Adipose tissue (tissue), 3 donors: ENCODE measurements around the gene CADPS. TPM values are rescaled to one million over a fixed set of nuclear protein-coding genes. Genes with fewer than 3 reads are reported as not detected.

Source experiments
- H3K27ac ChIP-seq: one replicate; pipeline ENCODE4 v1.5.1; 2013; ENCODE audit warnings: low read depth, low read length
- WGBS, 3 donors: extraction: QIAGEN DNeasy Blood & Tissue Kit; methylation state at CpG; one replicate each; pipeline ENCODE4 v1.1.7; 2013; 5-methylcytosine and 5-hydroxymethylcytosine counted together
- polyA plus RNA-seq, 3 donors: library from polyadenylated mRNA; stranded (reverse); fragments of 200-250 nt; gene quantifications; one replicate each; pipeline ENCODE4 v1.2.3, GENCODE V29; 2013
- donor health status: healthy with polysubstance abuse.
- donor health status: Bipolar disorder and iron deficiency.
- donor health status: healthy.

CADPS gene
- polyA plus RNA-seq, 3 donors, result 0.04 to 10.5 TPM; not detected in 1

DNA sequence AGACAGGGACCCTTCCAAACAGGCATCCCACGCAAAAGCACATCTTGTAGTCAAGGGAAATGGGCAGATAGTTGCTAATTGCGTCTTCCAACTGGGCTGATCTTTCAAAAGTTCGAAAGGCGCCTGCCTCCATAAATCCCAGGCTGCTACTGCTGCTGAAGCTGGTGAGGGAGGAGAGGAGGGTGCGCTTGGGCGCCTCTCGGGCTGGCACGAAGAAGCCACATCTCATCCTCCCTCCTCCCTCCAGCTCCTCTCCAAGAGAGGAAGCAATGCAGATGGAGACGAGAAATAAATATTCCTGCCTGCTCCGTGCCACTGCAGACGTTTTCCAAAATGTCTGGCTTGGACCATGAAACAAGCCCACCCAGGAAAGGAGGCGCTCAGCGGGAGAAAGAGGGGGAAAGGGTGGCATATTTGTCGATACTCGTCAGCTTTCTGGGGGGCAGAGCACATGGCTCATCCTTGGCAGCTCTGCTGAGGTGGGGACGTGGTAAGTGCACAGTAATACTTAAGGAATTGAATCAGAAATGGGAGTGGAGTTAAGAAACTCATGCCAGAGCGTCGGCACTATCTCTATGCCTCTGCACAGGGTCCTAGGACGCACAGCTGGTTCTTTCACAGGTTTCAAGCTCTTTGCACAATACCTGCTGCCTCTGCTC, 413.0 kb downstream of the CADPS start:
- H3K27ac ChIP-seq, result no peak overlapping the region
- WGBS, 3 donors, result 70 to 85% (median 72%) methylated on average over 19 of the region's 19 CpGs

DNA sequence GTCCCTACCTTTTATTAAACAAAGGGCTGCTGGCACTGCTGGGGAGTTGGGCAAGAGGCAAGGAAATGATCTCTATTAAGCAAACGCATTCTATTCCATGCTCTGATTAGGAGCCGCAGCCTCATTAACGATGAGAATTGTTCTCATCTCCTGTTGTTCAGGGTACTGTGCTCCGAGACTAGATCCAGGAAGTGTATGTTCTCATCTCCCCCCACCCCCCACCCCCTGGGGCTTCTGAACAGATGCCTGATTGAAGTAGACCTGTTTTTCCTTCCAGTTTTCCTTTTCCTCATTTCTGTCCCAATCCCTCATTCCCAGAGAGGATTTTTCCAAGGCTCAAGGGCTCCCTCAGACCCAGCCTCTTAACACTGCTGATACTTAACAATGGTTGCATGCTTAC, 420.3 kb downstream of the CADPS start:
- H3K27ac ChIP-seq, result no peak overlapping the region
- WGBS, 3 donors, result 53 to 69% (median 59%) methylated on average over 4 of the region's 4 CpGs

DNA sequence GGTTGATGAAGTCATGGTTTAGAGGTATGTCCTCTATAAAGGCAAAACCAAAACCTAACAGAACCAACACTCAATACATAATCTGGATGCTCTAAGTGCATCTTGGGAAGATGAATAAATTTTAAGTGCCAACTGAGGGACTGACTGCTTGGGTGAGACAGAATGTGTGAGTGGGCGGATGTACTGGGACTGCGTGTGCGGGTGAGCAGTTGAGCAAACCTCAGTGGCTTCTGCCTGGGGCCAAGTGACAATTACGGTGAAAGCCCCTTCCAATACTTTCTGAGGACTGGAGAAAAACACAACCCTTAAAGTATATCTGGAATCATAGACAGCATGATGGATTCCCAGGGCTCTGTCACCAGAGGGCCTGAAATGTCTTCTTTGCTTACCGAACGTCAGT, 421.8 kb downstream of the CADPS start:
- 81 to 95% (median 85%) methylated on average over 6 of the region's 6 CpGs for WGBS, 3 donors
- no peak overlapping the region for H3K27ac ChIP-seq

DNA sequence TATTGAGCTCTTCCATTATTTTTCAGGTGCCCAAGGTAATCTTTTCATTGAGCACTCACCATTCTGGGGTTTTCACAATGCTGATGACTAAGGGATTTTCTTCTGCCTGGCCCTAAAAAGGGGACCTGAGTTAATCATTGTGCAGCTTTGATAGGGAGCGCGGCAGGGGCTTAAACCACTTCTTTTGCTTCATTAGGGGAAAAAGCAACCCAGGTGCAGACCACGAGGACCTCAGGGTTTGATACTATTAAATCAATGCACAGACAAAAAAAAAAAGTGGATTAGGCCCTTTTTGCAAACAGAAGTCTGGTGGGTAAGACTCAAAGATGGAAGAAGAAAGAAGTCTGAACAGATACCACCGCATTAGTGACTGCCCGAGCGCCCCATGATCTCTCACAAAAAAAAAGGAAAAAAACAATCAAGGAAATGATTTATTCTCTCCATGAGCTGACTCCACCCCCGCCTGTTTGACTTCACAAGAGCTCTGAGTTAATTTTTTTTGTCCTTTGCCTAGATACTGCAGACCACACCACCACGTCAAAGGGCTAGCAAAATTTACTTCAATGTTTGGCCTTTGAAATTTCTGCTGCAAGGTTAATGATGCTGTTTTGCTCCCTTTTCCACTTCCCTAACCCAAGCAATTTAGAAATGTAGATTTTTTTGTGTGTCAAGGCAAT, 423.9 kb downstream of the CADPS start:
- no peak overlapping the region for H3K27ac ChIP-seq
- WGBS, 3 donors, result 57 to 80% (median 66%) methylated on average over 8 of the region's 8 CpGs

DNA sequence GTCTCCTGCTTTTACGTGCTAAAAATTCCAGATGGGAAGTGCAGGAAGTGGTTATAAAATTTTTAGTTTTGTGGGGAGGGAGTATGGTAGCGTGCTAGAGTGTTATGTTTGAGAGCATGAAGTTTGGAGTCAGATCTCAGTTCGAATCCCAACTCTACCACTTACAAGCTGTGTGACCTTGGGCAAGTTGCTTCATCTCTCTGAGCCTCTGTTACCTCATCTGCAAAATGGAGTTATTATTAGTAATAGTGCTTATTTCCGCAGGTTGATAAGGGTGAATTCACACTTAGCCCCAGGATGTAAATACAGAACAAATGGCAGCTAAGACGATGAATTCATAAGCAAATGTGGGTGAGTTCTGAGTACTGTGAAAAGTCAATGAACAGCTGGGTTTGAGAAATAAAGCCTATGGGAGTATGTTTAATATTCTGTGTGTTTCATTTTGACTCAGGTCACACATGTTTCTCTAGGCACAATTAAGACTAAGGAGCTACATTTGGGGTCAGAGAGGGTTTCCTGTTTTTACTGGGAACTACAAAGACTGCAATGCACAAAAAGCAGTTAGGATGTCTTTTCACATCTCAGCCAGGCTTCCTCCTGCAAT, 428.8 kb downstream of the CADPS start:
- 83 to 92% (median 86%) methylated on average over 5 of the region's 5 CpGs for WGBS, 3 donors
- H3K27ac ChIP-seq, result no peak overlapping the region

DNA sequence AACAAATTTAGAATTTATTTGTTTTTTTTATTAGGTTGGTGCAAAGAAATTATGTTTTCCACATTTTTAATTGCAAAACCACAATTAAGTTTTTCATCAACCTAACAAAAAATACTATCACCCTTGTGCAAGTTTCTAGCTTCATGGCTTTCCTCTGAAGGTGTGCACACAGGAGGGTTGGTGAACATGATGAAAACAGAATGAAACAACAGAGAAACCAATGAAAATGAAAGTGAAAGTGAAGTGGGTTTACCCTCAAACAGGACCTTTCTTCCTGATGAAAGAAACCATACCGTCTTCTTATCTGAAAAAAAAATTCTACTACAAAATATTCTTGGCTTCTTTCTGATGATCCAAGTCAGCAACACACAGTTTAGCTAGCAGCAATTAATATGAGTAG, 429.9 kb downstream of the CADPS start:
- WGBS, 3 donors, result 0 to 6% (median 4%) methylated on average over 1 of the region's 1 CpG
- H3K27ac ChIP-seq, result no peak overlapping the region

- no peak overlapping the region for H3K27ac ChIP-seq
Observed at GRCh38 chr3:62439978-62440377, 435.2 kb downstream of the CADPS start.

- H3K27ac ChIP-seq, result no peak overlapping the region
- 50 to 61% (median 54%) methylated on average over 5 of the region's 5 CpGs for WGBS, 3 donors
Observed at GRCh38 chr3:62439176-62439813, 435.9 kb downstream of the CADPS start.

DNA sequence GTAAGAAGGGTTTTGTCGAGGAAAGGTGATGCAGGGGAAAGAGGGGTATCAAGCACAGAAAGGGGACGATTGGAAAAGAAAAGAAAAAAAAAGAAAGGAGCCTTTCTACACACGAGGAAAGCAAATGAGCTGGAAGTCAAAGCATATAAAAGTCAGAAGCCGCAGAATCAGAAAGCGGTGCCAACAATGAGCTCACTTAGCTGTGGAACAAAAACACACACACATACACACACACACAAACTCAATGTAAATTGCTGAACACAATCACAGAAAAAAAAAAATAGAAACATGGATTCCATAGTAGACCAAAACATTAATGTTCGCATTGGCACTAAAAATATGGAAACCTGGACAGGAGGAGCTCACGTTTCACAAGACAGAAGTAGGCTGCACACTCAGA, 438.4 kb downstream of the CADPS start:
- 65 to 78% (median 70%) methylated on average over 7 of the region's 7 CpGs for WGBS, 3 donors
- H3K27ac ChIP-seq, result no peak overlapping the region

DNA sequence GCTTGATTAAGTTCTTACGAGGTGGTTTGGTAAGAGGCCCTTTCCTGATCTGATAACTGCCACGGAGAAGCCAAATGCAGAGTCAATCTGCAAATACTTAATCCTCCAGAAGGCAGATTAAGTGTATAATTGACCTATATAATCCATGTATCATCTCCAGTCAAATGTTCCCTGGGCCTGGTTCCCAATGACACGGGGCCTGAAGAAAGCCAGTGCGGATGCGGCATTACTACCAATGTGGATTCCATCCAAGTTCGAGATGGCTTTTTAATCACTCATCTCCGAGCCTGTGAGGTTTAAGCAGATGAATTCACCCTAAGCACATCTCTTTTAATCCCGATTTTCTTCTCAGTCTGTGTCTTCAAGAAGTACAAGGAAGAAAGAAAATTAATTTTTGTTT, 441.8 kb downstream of the CADPS start:
- 74 to 80% (median 77%) methylated on average over 8 of the region's 8 CpGs for WGBS, 3 donors
- H3K27ac ChIP-seq, result no peak overlapping the region

DNA sequence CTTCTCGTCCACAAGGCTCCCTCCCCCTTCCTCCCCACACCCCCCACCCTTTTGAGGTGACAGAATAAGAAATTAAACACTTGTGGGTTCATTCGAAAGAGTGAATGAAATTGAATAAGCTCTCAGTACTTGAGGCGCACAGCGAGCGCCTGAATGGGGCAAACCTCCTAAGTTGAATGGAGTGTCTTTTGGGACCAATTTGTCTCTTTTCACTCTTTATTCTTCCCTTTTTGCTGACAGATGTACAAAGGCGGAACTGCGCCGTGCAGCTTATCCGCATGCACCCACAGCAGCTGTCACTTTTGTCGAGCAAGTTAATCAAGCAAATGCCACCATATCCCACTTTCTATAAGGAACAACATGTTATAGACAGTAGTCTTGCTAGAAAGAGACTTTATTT, 454.0 kb downstream of the CADPS start:
- H3K27ac ChIP-seq, result no peak overlapping the region
- 82 to 86% (median 83%) methylated on average over 10 of the region's 10 CpGs for WGBS, 3 donors

DNA sequence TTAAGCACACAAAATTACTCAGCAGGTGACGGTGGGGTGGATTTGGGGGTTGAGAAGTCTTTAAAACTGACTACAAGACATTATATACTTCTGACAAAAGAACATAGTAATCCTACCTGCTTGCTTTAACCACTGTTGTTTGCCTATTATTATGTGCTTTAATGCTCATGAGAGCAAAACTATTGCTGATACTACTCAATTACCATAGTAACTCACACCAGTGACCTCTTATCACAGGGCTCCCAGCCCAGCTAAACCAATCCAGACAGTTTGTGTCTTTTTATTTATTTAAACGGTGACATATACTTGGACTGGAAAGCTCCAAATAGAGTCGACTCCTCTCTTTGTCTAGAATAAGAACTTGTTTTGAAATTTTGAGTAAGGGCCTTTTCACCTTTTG, 459.1 kb downstream of the CADPS start:
- WGBS, 3 donors, result 36 to 57% (median 51%) methylated on average over 3 of the region's 3 CpGs
- no peak overlapping the region for H3K27ac ChIP-seq

- H3K27ac ChIP-seq, result no peak overlapping the region
Observed at GRCh38 chr3:62415312-62415801, 459.9 kb downstream of the CADPS start.

GRCh38 chr3:62414786-62415185, 460.4 kb downstream of the CADPS start:
- no peak overlapping the region for H3K27ac ChIP-seq
- 75 to 84% (median 84%) methylated on average over 11 of the region's 11 CpGs for WGBS, 3 donors

More at GRCh38 chr3:62415312-62415801, 459.9 kb downstream of the CADPS start:
- 50 to 69% (median 56%) methylated on average over 9 of the region's 9 CpGs for WGBS, 3 donors

DNA sequence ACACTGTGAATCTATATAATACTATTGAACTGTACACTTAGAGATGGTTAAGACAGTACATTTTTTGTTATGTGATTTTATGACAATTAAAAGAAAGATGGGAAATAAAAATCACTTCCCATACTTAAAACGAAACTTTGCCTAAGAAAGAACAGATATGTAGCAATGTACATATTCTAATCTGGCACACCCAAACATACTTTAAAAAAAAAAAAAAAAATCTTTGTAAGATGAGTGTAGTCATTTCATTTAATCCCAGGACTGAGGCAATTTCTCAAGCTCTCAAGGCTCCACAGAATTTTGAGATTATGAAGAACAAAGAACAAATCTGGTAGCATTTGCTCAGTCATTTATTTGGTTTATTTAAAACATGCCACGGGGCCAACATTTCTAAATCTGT, 461.5 kb downstream of the CADPS start:
- 75 to 78% (median 76%) methylated on average over 2 of the region's 2 CpGs for WGBS, 3 donors
- H3K27ac ChIP-seq, result no peak overlapping the region

DNA sequence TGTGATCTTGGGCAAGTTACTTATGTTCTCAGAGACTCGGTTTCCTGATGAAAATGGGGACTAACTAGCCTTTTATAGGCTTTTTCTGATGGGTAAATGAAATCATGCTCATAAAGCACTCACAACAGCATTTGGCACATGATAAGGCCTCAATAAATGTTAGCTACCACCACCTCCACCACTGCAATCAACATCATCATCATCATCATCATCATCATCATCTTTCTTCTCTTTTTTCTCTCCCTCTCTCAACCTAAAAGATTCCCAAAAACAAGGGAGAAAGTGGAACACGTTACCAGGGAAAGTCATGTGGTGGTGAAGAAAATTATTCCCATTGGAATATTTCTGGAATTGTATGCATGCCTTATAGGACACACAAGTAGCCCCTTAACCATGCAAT, 468.3 kb downstream of the CADPS start:
- H3K27ac ChIP-seq, result no peak overlapping the region
- 75 to 79% (median 77%) methylated on average over 2 of the region's 2 CpGs for WGBS, 3 donors

DNA sequence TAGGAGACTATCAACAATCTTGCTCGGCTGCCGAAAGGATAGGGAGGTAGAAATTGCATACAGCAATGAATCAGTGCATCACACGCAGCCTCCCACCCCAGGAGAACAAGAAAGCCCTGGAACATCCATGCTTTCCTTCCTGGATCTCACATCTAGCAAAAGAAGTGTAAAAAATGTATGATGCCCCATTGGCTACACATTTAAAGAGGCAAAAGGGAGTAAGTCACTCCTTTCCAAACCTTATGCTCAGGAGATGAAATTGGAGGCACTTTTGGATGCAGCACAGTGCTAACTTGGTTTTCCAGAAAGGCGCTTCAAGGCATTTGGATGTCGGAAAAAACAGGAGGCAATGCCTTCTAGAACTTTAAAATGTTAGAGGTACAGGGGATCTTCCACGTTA, 469.6 kb downstream of the CADPS start:
- WGBS, 3 donors, result 84 to 86% (median 85%) methylated on average over 6 of the region's 6 CpGs
- no peak overlapping the region for H3K27ac ChIP-seq

GRCh38 chr3:62405135-62405534, 470.1 kb downstream of the CADPS start:
- H3K27ac ChIP-seq, result no peak overlapping the region
- WGBS, 3 donors, result 77 to 88% (median 85%) methylated on average over 6 of the region's 6 CpGs

DNA sequence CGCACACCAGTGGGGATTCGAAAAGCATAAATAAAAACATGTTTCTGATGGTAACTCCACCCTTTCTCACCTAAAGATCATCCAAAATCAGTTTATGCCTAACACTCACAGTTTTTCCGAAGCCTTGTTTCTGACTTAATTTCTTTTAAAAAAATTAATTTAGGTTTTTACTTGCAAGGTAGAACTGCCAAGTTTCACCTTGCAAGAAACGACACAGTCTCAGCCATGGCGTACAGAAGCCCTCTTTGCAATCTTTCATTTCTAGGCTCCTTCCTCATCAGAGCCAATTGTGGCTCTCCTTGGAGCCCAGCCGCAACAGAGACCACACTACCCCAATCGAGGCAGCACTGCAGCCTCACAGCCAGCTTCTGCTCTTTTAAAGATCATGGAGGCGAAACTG, 470.9 kb downstream of the CADPS start:
- H3K27ac ChIP-seq, result no peak overlapping the region
- WGBS, 3 donors, result 83 to 87% (median 85%) methylated on average over 8 of the region's 8 CpGs
